Hepatocyte (in vitro differentiated cells): ENCODE results near the gene INPP4B. TPM values are rescaled to one million over a fixed set of nuclear protein-coding genes. Genes with fewer than 3 reads are reported as not detected.

Experiments used
- DNase-seq: peaks from one replicate; pipeline ENCODE4 v3.0.0-alpha.2; 2016; ENCODE audit warnings: low spot score
- H2AFZ ChIP-seq: fragments of 200-600 bp; sonication (generic); 2 replicates; pipeline ENCODE4 v1.6.0; 2016; ENCODE audit warnings: antibody characterized with exemption, mild to moderate bottlenecking
- H3K27ac ChIP-seq: fragments of 200-600 bp; sonication (generic); 2 replicates; pipeline ENCODE4 v1.5.1; 2016; ENCODE audit warnings: mild to moderate bottlenecking
- H3K27me3 ChIP-seq: fragments of 200-600 bp; sonication (generic); 2 replicates; pipeline ENCODE4 v1.6.1; 2016
- H3K36me3 ChIP-seq: fragments of 200-600 bp; sonication (generic); replicated peaks from 2 replicates; pipeline ENCODE4 v1.5.1; 2016; ENCODE audit warnings: low read depth; ENCODE audit not compliant: insufficient read depth
- H3K4me1 ChIP-seq: fragments of 200-600 bp; sonication (generic); 2 replicates; pipeline ENCODE4 v1.5.1; 2016; ENCODE audit warnings: mild to moderate bottlenecking, moderate library complexity; ENCODE audit not compliant: insufficient read depth
- H3K4me2 ChIP-seq: fragments of 200-600 bp; sonication (generic); 2 replicates; pipeline ENCODE4 v1.6.0; 2016
- H3K4me3 ChIP-seq: fragments of 200-600 bp; sonication (generic); 2 replicates; pipeline ENCODE4 v1.5.1; 2016; ENCODE audit warnings: mild to moderate bottlenecking
- H3K79me2 ChIP-seq: fragments of 200-600 bp; sonication (generic); 2 replicates; pipeline ENCODE4 v1.6.0; 2017; ENCODE audit warnings: mild to moderate bottlenecking
- H3K9me2 ChIP-seq: fragments of 200-600 bp; sonication (generic); replicated peaks from 2 replicates; pipeline ENCODE4 v1.6.0; 2017; ENCODE audit warnings: mild to moderate bottlenecking; ENCODE audit not compliant: insufficient read depth
- H3K9me3 ChIP-seq: fragments of 200-600 bp; sonication (generic); 2 replicates; pipeline ENCODE4 v1.5.1; 2016; ENCODE audit warnings: low read depth, mild to moderate bottlenecking
- H4K20me1 ChIP-seq: fragments of 200-600 bp; sonication (generic); 2 replicates; pipeline ENCODE4 v1.6.0; 2016; ENCODE audit warnings: mild to moderate bottlenecking; ENCODE audit not compliant: insufficient read depth, poor library complexity, severe bottlenecking
- EZH2 ChIP-seq: fragments of 200-600 bp; sonication (generic); IDR thresholded peaks from 2 replicates; pipeline ENCODE4 v1.6.1; 2016; ENCODE audit warnings: antibody characterized with exemption, mild to moderate bottlenecking, borderline replicate concordance
- EZH2phosphoT487 ChIP-seq: fragments of 200-600 bp; sonication (generic); IDR thresholded peaks from one replicate; pipeline ENCODE4 v1.6.1; 2018; ENCODE audit warnings: antibody characterized with exemption, mild to moderate bottlenecking, low read depth, moderate library complexity; ENCODE audit not compliant: unreplicated experiment, severe bottlenecking
- WGBS: methylation state at CpG from one replicate; pipeline ENCODE4 v1.1.6; 2016; ENCODE audit warnings: low lambda C conversion rate; ENCODE audit errors: missing lambda C conversion rate; 5-methylcytosine and 5-hydroxymethylcytosine counted together
- polyA plus RNA-seq: library from polyadenylated mRNA; unstranded; fragments of >200 nt; fragmentation: Nextera tagmentation; extraction: Ambion mirVana; gene quantifications from 2 replicates; pipeline ENCODE4 v1.2.1, GENCODE V29; 2016
- total RNA-seq: library from RNA; depleted of rRNA; stranded (reverse); fragments of >200 nt; gene quantifications from 2 replicates; pipeline ENCODE4 v1.2.3, GENCODE V29; 2014
- TF ChIP-seq, protein P1 (sequence below): fragments of 200-600 bp; sonication (generic); IDR thresholded peaks from 2 replicates; pipeline ENCODE4 v1.5.1; 2016; ENCODE audit warnings: antibody characterized with exemption, mild to moderate bottlenecking; ENCODE audit not compliant: poor library complexity

INPP4B gene
- total and polyA plus RNA-seq, 2 experiments from 2014 or later = 4.2 to 7.1 TPM

DNA sequence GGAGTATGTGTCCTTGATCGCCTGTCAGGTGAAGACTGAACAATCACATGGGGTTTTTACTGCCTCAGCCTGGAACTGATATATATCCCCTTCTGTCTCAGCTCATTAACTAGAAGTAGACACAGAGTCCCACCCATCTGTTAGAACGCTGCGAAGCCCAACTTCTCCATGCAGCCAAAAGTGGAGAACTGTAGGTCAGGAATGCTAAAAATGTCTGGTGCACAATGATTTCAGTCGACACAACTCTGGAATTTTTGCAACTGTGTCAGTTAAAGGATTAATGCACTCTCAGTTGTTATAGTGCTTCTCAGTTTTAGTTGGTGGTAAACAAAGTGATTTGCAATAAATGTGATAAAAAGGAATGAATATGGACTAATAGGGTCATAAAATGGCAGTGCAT is 287.2 kb downstream of the INPP4B start:
- H3K27me3 ChIP-seq = no peaks in the 10 kb centered on the region
- WGBS = 35% methylated on average over 4 of the region's 4 CpGs
- H4K20me1 ChIP-seq = no peaks in the 10 kb centered on the region
- H3K4me1 ChIP-seq = peaks cover 9% of the 10 kb centered on the region
- H3K27ac ChIP-seq = no peak overlapping the region
- peak overlapping the region; percentile 27 for H3K4me2 ChIP-seq
- no peak overlapping the region for H2AFZ ChIP-seq
- TF ChIP-seq EZH2phosphoT487 (no peak), EZH2 (no peak)
- TF ChIP-seq, protein P1, sequence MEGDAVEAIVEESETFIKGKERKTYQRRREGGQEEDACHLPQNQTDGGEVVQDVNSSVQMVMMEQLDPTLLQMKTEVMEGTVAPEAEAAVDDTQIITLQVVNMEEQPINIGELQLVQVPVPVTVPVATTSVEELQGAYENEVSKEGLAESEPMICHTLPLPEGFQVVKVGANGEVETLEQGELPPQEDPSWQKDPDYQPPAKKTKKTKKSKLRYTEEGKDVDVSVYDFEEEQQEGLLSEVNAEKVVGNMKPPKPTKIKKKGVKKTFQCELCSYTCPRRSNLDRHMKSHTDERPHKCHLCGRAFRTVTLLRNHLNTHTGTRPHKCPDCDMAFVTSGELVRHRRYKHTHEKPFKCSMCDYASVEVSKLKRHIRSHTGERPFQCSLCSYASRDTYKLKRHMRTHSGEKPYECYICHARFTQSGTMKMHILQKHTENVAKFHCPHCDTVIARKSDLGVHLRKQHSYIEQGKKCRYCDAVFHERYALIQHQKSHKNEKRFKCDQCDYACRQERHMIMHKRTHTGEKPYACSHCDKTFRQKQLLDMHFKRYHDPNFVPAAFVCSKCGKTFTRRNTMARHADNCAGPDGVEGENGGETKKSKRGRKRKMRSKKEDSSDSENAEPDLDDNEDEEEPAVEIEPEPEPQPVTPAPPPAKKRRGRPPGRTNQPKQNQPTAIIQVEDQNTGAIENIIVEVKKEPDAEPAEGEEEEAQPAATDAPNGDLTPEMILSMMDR = no peak
- H3K79me2 ChIP-seq = no peaks in the 10 kb centered on the region
- H3K9me2 ChIP-seq = no peaks in the 10 kb centered on the region
- no peak overlapping the region for H3K4me3 ChIP-seq
- no peaks in the 10 kb centered on the region for H3K36me3 ChIP-seq
- DNase-seq = no peak
- no peaks in the 10 kb centered on the region for H3K9me3 ChIP-seq

DNA sequence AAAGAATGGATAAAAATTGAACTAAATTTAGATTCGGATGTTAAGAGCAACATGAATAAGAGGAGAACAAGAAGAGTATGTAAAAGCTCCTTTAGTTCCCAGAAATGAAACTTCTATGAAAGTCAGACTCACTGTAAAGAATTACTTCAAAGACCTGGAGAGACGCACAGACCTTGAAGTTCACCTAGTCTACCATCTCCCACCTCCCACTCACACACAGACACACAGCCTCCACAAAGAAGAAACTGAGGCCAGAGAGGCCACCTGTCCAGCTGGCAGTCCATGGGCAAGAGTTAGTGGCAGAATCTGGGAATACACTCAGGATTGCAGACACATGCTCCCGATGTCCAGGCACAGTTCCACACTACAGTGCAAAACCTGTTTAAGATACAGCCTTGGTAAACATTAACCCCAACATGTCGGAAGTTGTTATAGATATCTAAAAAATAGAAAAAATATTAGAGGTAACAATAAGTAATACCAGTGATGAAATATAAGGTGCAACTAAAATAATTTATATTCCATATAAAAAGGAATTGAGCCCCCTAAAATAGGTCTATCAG is 288.8 kb downstream of the INPP4B start:
- H3K4me1 ChIP-seq = peaks cover 9% of the 10 kb centered on the region
- TF ChIP-seq, protein P1 = no peak
- no peak for TF ChIP-seq EZH2

DNA sequence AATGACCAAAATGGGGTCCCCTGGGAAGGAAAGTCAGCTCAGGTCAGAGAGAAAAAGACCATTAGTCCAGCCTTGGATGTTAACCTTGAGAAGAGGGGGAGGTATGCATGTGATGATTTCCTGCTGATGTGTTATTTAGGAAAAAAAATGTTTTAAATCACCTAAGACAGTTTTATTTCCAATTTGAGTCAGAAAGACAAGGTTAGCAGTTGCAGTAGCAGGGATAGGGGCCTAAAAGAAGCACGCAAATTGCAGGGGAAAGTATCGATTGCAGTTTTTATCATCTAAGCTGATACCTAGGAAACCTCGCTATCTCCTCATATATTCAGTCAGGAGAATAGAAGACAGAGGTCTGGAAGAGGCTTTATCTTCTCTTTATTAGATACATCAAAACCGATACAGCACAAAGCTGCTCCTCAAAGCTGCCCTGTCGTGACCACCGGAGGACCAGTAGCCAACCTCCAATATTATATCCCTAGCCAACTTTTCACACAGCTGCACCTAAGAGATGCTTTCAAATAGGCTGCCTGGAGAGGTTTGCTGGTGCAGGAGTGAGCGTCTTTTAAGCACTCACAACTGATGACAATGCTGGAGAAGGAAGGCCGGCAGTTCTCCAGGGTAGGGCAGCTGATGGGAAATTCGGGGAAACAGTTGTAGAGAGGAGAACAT is 289.4 kb downstream of the INPP4B start:
- Histone ChIP-seq H3K4me1 (peaks cover 12% of the 10 kb centered on the region), H3K27me3 (no peaks in the 10 kb centered on the region), H3K4me2 (no peak overlapping the region), H3K9me2 (no peaks in the 10 kb centered on the region), H3K27ac (no peak overlapping the region), H2AFZ (no peak overlapping the region), H4K20me1 (no peaks in the 10 kb centered on the region), H3K9me3 (no peaks in the 10 kb centered on the region), H3K79me2 (no peaks in the 10 kb centered on the region), H3K4me3 (no peak overlapping the region), H3K36me3 (no peaks in the 10 kb centered on the region)
- WGBS = 94% methylated on average over 9 of the region's 9 CpGs
- TF ChIP-seq EZH2 = no peak
- TF ChIP-seq, protein P1 = no peak
- no peak for TF ChIP-seq EZH2phosphoT487
- no peak for DNase-seq

More for the DNA sequence above, 288.8 kb downstream of the INPP4B start:
- no peaks in the 10 kb centered on the region for H4K20me1 ChIP-seq
- H3K9me3 ChIP-seq = no peaks in the 10 kb centered on the region
- no peaks in the 10 kb centered on the region for H3K27me3 ChIP-seq
- no peaks in the 10 kb centered on the region for H3K36me3 ChIP-seq
- WGBS = 90% methylated on average over 4 of the region's 4 CpGs
- H3K79me2 ChIP-seq = no peaks in the 10 kb centered on the region
- H2AFZ ChIP-seq = no peak overlapping the region
- DNase-seq = no peak
- H3K27ac ChIP-seq = no peak overlapping the region
- H3K4me2 ChIP-seq = no peak overlapping the region
- no peak overlapping the region for H3K4me3 ChIP-seq
- no peaks in the 10 kb centered on the region for H3K9me2 ChIP-seq
